Vagina (tissue), 2 donors: ENCODE results near the gene FAM124A. TPM values are rescaled to one million over a fixed set of nuclear protein-coding genes. Genes with fewer than 3 reads are reported as not detected.

Source experiments
- DNase-seq, 2 donors: peaks; one replicate each; pipeline ENCODE4 v3.0.0-alpha.2; 2017; ENCODE audit errors: extremely low spot score in 2 of 2
- H3K27ac ChIP-seq: fragments of 200-600 bp; sonication (generic); one replicate; pipeline ENCODE4 v1.5.1; 2019
- H3K27me3 ChIP-seq: fragments of 200-600 bp; sonication (generic); one replicate; pipeline ENCODE4 v1.5.1; 2019
- H3K36me3 ChIP-seq, 2 donors: fragments of 200-600 bp; sonication (generic); one replicate each; pipeline ENCODE4 v1.5.1; 2017 to 2019
- H3K4me1 ChIP-seq: fragments of 200-600 bp; sonication (generic); one replicate; pipeline ENCODE4 v1.5.1; 2019
- H3K4me3 ChIP-seq, 2 donors: fragments of 200-600 bp; sonication (generic); 1 replicate in 1 of 2; 2 replicates in 1 of 2; pipeline ENCODE4 v1.5.1; 2016 to 2019
- H3K9me3 ChIP-seq: fragments of 200-600 bp; sonication (generic); one replicate; pipeline ENCODE4 v1.5.1; 2019
- CTCF ChIP-seq, 3 experiments: fragments of 450-650 bp in 2 of 3; fragments of 200-600 bp in 1 of 3; sonication (generic) in 1 of 3; IDR thresholded peaks; one replicate each; pipeline ENCODE4 v1.5.1; 2017 to 2019; ENCODE audit warnings: antibody characterized with exemption in 3 of 3, mild to moderate bottlenecking in 2 of 3, moderate library complexity in 2 of 3
- POLR2A ChIP-seq, 2 donors: fragments of 450-650 bp; IDR thresholded peaks; one replicate each; pipeline ENCODE4 v1.6.1; 2017; ENCODE audit warnings: antibody characterized with exemption in 2 of 2, mild to moderate bottlenecking in 2 of 2, moderate library complexity in 2 of 2
- POLR2AphosphoS5 ChIP-seq, 2 donors: sonication (generic); formaldehyde crosslinking; IDR thresholded peaks; one replicate each; pipeline ENCODE4 v1.9.0; 2017; ENCODE audit warnings: antibody characterized with exemption in 2 of 2, mild to moderate bottlenecking in 2 of 2, low read depth in 1 of 2; ENCODE audit not compliant: insufficient read depth in 1 of 2
- intact Hi-C: fragments of 100-400 bp; cut with DNase I; formaldehyde crosslinking; loops from one replicate; pipeline ENCODE4 v1.15.1; 2023
- total RNA-seq: library from RNA; depleted of rRNA; stranded (reverse); fragments of >200 nt; gene quantifications from one replicate; pipeline ENCODE4 v1.2.3, GENCODE V29; 2016

FAM124A gene
- total RNA-seq, 1 donor from 2014 or later: 5.4 TPM

GRCh38 chr13:51212758-51213157, 9.4 kb upstream of the FAM124A start:
- no peak for TF ChIP-seq POLR2A (IDR thresholded peaks at IDR 0.05)
- TF ChIP-seq POLR2AphosphoS5 (IDR thresholded peaks at IDR 0.05; ENCODE audit: insufficient read depth in 1 of 2, low read depth in 1 of 2): no peak
- TF ChIP-seq CTCF (IDR thresholded peaks at IDR 0.05): no peak
- intact Hi-C loops: no loop called here

GRCh38 chr13:51213173-51213728, 8.9 kb upstream of the FAM124A start:
- TF ChIP-seq POLR2AphosphoS5 (IDR thresholded peaks at IDR 0.05; ENCODE audit: insufficient read depth in 1 of 2, low read depth in 1 of 2): no peak
- no peak for TF ChIP-seq POLR2A (IDR thresholded peaks at IDR 0.05)
- TF ChIP-seq CTCF (IDR thresholded peaks at IDR 0.05): no peak
- H3K27me3 ChIP-seq: no peaks in the 10 kb centered on the region
- DNase-seq: no peak
- no peaks in the 10 kb centered on the region for H3K36me3 ChIP-seq
- no peaks in the 10 kb centered on the region for H3K4me1 ChIP-seq
- H3K4me3 ChIP-seq: no peak overlapping the region
- H3K9me3 ChIP-seq: no peaks in the 10 kb centered on the region
- no peak overlapping the region for H3K27ac ChIP-seq
- intact Hi-C loops: no loop called here

More at GRCh38 chr13:51212758-51213157, 9.4 kb upstream of the FAM124A start:
- DNase-seq: no peak
- Histone ChIP-seq H3K9me3 (no peaks in the 10 kb centered on the region), H3K4me3 (no peak overlapping the region), H3K27ac (no peak overlapping the region), H3K4me1 (no peaks in the 10 kb centered on the region), H3K27me3 (no peaks in the 10 kb centered on the region), H3K36me3 (no peaks in the 10 kb centered on the region)

- H3K4me3 ChIP-seq: no peak overlapping the region
- H3K9me3 ChIP-seq: no peaks in the 10 kb centered on the region
- TF ChIP-seq POLR2AphosphoS5 (IDR thresholded peaks at IDR 0.05; ENCODE audit: insufficient read depth in 1 of 2, low read depth in 1 of 2) (no peak), CTCF (IDR thresholded peaks at IDR 0.05) (no peak), POLR2A (IDR thresholded peaks at IDR 0.05) (no peak)
- no peak for DNase-seq
- no peaks in the 10 kb centered on the region for H3K36me3 ChIP-seq
- no peaks in the 10 kb centered on the region for H3K27me3 ChIP-seq
- no peak overlapping the region for H3K27ac ChIP-seq
- intact Hi-C loops: no loop called here
- peaks cover 6% of the 10 kb centered on the region for H3K4me1 ChIP-seq
Observed at GRCh38 chr13:51218626-51219025, 3.6 kb upstream of the FAM124A start.

- Histone ChIP-seq H3K27ac (no peak overlapping the region), H3K4me1 (peaks cover 6% of the 10 kb centered on the region), H3K27me3 (no peaks in the 10 kb centered on the region), H3K4me3 (no peak overlapping the region), H3K36me3 (no peaks in the 10 kb centered on the region), H3K9me3 (no peaks in the 10 kb centered on the region)
- DNase-seq: no peak
- intact Hi-C loops: no loop called here
- TF ChIP-seq POLR2A (IDR thresholded peaks at IDR 0.05): no peak
- no peak for TF ChIP-seq CTCF (IDR thresholded peaks at IDR 0.05)
- no peak for TF ChIP-seq POLR2AphosphoS5 (IDR thresholded peaks at IDR 0.05; ENCODE audit: insufficient read depth in 1 of 2, low read depth in 1 of 2)
Observed at GRCh38 chr13:51220706-51221105, 1.5 kb upstream of the FAM124A start.

GRCh38 chr13:51221108-51221507, 1.1 kb upstream of the FAM124A start:
- intact Hi-C loops: no loop called here
- Histone ChIP-seq H3K4me3 (no peak overlapping the region), H3K27me3 (no peaks in the 10 kb centered on the region), H3K9me3 (no peaks in the 10 kb centered on the region), H3K27ac (no peak overlapping the region), H3K4me1 (peaks cover 6% of the 10 kb centered on the region), H3K36me3 (no peaks in the 10 kb centered on the region)
- TF ChIP-seq POLR2AphosphoS5 (IDR thresholded peaks at IDR 0.05; ENCODE audit: insufficient read depth in 1 of 2, low read depth in 1 of 2) (no peak), POLR2A (IDR thresholded peaks at IDR 0.05) (no peak), CTCF (IDR thresholded peaks at IDR 0.05) (no peak)
- DNase-seq: no peak
